ENCODE measurements around the gene CCNYL1. TPM values are rescaled to one million over a fixed set of nuclear protein-coding genes. Genes with fewer than 3 reads are reported as not detected.
A peak's percentile ranks its signal among the peaks of the same experiment; 100 is the strongest.
"Not testable (repeated sequence)": the region's sequence is repeated elsewhere in the genome, so short reads cannot be mapped to it uniquely, and the experiment has no call there.

The CCNYL1 gene
- total and polyA plus RNA-seq, 2 donors (not counting 1 experiment from before 2014, with no cell fraction given), result 8.8 to 18.4 TPM

DNA sequence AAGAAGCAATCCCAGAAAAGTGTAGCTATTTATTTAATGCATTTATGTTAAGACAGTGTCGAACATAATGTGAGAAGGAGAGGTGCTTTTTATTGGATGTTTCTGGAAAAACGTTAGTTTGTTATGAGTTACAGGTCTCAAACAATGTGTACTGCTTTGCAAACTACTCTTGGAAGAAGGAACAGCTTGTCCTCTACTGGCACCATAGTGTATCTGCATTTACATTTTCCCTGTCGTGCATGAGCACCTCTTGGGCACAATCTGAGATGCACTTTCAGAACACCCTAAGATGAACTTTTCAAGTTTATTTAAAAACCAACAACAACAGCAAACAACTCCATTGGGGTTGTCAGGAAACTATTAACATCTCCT is 22.8 kb downstream of the CCNYL1 start:
- DNase-seq (ENCODE audit: low read depth in 2 of 2), result peak; percentile 36 to 60
- H3K79me2 ChIP-seq (ENCODE audit: control insufficient read depth, insufficient read depth, low read length), result no peaks in the 10 kb centered on the region
- TF ChIP-seq CTCF (conservative IDR thresholded peaks at IDR 0.05 in 1 of 2, IDR thresholded peaks at IDR 0.05 in 1 of 2; ENCODE audit: low read depth in 1 of 2, low read length in 2 of 2) (peak; percentile 53 to 60), EZH2 (IDR thresholded peaks at IDR 0.05; ENCODE audit: low read length, missing control alignments) (no peak)
- H3K4me2 ChIP-seq (ENCODE audit: extremely low read depth, insufficient read depth, low read length), result no peak overlapping the region
- no peak overlapping the region for H2AFZ ChIP-seq (ENCODE audit: low read length)
- no peaks in the 10 kb centered on the region for H3K27me3 ChIP-seq (ENCODE audit: control insufficient read depth, insufficient read depth, low read length)
- H3K4me1 ChIP-seq (ENCODE audit: control insufficient read depth, extremely low read depth, insufficient read depth, low read length), result no peaks in the 10 kb centered on the region
- H4K20me1 ChIP-seq (ENCODE audit: control insufficient read depth, extremely low read depth, insufficient read depth, low read length), result no peaks in the 10 kb centered on the region
- H3K9ac ChIP-seq (ENCODE audit: insufficient read depth, low read length), result no peak overlapping the region
- no peak overlapping the region for H3K27ac ChIP-seq (ENCODE audit: insufficient read depth, low read length)
- no peak overlapping the region for H3K4me3 ChIP-seq (replicated peaks in 1 of 4; ENCODE audit: control extremely low read depth in 1 of 4, insufficient read depth in 1 of 4, low read depth in 3 of 4, low read length in 4 of 4)
- H3K36me3 ChIP-seq (ENCODE audit: control insufficient read depth, insufficient read depth, low read length), result no peaks in the 10 kb centered on the region
- no peaks in the 10 kb centered on the region for H3K9me3 ChIP-seq (ENCODE audit: control insufficient read depth, insufficient read depth, low read depth, low read length)

DNA sequence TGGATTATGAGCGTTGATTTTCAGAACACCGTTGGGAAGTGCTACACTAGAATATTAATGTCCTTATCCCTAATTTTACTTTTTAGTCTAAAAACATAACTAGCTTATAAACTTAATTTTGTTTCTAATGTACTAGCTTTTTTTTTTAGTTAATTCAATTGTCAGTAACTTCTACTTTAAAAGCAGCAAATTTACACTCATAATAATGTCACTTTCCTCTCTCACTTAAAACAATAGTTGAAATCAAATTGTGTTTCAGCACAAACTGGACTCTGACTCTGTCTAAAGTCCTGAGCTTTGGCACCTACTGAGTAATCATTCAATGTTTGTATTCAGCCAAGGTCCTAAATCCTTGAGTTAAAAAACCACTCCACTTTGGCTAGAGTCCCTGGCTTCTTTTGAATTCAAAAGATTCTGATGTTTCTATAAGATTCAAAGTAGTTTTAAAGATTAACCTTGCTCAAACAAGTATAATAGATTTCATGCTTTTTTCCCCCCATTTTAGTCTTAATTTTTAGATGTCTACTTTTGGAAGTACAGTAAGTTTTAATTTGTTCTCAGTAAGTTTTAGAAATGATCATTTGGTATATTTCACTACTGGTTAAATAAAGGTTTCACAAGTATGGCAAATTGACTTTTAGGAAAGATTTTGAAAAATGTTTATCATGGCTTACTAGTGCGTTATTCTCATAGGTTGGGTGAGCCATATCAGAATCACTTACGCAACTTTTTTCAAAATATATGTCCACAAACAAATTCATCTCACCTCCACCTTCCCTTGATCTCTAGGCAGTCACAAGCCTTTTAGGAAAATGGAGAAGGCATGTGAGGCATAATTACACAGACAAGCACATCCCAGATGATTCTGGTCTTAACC is 23.4 kb downstream of the CCNYL1 start:
- DNase-seq (ENCODE audit: low read depth in 2 of 2), result no peak
- H3K9me3 ChIP-seq (ENCODE audit: control insufficient read depth, insufficient read depth, low read depth, low read length), result no peaks in the 10 kb centered on the region
- no peaks in the 10 kb centered on the region for H3K79me2 ChIP-seq (ENCODE audit: control insufficient read depth, insufficient read depth, low read length)
- H3K9ac ChIP-seq (ENCODE audit: insufficient read depth, low read length), result no peak overlapping the region
- H4K20me1 ChIP-seq (ENCODE audit: control insufficient read depth, extremely low read depth, insufficient read depth, low read length), result no peaks in the 10 kb centered on the region
- no peaks in the 10 kb centered on the region for H3K27me3 ChIP-seq (ENCODE audit: control insufficient read depth, insufficient read depth, low read length)
- TF ChIP-seq CTCF (conservative IDR thresholded peaks at IDR 0.05 in 1 of 2, IDR thresholded peaks at IDR 0.05 in 1 of 2; ENCODE audit: low read depth in 1 of 2, low read length in 2 of 2), result no peak
- no peak for TF ChIP-seq EZH2 (IDR thresholded peaks at IDR 0.05; ENCODE audit: low read length, missing control alignments)
- no peak overlapping the region for H3K4me3 ChIP-seq (replicated peaks in 1 of 4; ENCODE audit: control extremely low read depth in 1 of 4, insufficient read depth in 1 of 4, low read depth in 3 of 4, low read length in 4 of 4)
- H3K4me1 ChIP-seq (ENCODE audit: control insufficient read depth, extremely low read depth, insufficient read depth, low read length), result no peaks in the 10 kb centered on the region
- no peaks in the 10 kb centered on the region for H3K36me3 ChIP-seq (ENCODE audit: control insufficient read depth, insufficient read depth, low read length)
- no peak overlapping the region for H3K4me2 ChIP-seq (ENCODE audit: extremely low read depth, insufficient read depth, low read length)
- H3K27ac ChIP-seq (ENCODE audit: insufficient read depth, low read length), result no peak overlapping the region
- H2AFZ ChIP-seq (ENCODE audit: low read length), result no peak overlapping the region

DNA sequence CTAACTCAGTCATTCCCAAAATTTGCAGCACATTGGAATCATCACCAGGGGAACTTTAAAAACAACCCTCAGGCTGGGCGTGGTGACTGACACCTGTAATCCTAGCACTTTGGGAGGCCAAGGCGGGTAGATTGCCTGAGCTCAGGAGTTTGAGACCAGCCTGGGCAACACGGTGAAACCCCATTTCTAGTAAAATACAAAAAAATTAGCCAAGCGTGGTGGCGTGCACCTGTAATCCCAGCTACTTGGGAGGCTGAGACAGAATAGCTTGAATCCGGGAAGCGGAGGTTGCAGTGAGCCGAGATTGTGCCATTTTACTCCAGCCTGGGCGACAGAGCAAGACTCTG is 24.0 kb downstream of the CCNYL1 start:
- H4K20me1 ChIP-seq (ENCODE audit: control insufficient read depth, extremely low read depth, insufficient read depth, low read length); DNase-seq (ENCODE audit: low read depth in 2 of 2); H3K9ac ChIP-seq (ENCODE audit: insufficient read depth, low read length); H3K27ac ChIP-seq (ENCODE audit: insufficient read depth, low read length); H2AFZ ChIP-seq (ENCODE audit: low read length); H3K4me1 ChIP-seq (ENCODE audit: control insufficient read depth, extremely low read depth, insufficient read depth, low read length); H3K79me2 ChIP-seq (ENCODE audit: control insufficient read depth, insufficient read depth, low read length); H3K27me3 ChIP-seq (ENCODE audit: control insufficient read depth, insufficient read depth, low read length); H3K9me3 ChIP-seq (ENCODE audit: control insufficient read depth, insufficient read depth, low read depth, low read length); H3K4me2 ChIP-seq (ENCODE audit: extremely low read depth, insufficient read depth, low read length); H3K4me3 ChIP-seq (replicated peaks in 1 of 4; ENCODE audit: control extremely low read depth in 1 of 4, insufficient read depth in 1 of 4, low read depth in 3 of 4, low read length in 4 of 4); H3K36me3 ChIP-seq (ENCODE audit: control insufficient read depth, insufficient read depth, low read length): not testable (repeated sequence)

All from fibroblast of lung (primary cell).